ENCODE measurements around the gene DDO. TPM values are rescaled to one million over a fixed set of nuclear protein-coding genes. Genes with fewer than 3 reads are reported as not detected.

DDO gene, protein sequence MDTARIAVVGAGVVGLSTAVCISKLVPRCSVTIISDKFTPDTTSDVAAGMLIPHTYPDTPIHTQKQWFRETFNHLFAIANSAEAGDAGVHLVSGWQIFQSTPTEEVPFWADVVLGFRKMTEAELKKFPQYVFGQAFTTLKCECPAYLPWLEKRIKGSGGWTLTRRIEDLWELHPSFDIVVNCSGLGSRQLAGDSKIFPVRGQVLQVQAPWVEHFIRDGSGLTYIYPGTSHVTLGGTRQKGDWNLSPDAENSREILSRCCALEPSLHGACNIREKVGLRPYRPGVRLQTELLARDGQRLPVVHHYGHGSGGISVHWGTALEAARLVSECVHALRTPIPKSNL
- 0.03 to 0.20 TPM (median 0.10 TPM) in 3 of 5 replicates, not detected in the others for total RNA-seq (2022; extraction: Qiagen RNA extraction; ENCODE audit: low read depth)

DNA sequence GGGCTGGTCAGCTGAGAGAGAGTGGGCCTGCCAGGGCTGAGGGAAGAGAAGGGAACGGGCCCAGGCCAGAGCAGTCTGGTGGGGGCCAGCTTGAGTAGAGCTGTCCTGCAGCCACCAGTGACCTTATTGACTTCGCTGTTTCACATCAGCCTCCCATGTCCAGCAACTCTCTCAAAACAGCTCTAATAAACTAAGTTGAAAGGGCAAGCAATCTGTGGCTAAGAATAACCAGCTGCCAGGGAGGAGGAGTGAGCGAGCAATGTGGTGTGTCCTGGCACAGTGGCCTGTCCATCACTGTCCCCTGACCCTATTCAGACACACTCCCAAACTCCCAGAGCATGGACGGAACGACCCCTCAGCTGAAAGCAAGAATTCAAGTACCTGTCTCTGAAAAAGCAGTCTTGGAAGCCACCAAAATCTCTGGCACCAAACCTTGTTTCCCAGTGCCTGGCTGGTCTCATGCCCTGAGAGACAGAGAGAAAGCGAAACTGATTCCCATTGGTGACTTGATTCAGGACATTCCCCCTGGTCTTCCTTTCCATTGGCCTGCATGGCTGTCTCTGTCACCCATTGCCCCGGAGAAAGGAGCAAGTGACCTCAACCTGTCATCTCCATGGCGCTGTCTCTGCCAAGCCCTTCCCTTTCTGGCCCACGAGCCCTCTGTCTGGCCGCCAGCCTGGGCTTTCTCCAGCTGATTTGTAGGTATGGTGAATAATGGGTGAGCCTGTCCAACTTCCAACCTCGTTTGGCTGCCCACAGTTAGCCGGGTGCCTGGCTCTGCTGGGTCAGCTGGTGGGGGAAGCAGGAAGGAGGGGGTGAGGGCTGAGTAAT is at the start of gene DDO:
DDO (minus strand) TSS at position 490 of the 831 bp plus-strand sequence. CDS start 2,113 bp downstream, outside the sequence.

DNA sequence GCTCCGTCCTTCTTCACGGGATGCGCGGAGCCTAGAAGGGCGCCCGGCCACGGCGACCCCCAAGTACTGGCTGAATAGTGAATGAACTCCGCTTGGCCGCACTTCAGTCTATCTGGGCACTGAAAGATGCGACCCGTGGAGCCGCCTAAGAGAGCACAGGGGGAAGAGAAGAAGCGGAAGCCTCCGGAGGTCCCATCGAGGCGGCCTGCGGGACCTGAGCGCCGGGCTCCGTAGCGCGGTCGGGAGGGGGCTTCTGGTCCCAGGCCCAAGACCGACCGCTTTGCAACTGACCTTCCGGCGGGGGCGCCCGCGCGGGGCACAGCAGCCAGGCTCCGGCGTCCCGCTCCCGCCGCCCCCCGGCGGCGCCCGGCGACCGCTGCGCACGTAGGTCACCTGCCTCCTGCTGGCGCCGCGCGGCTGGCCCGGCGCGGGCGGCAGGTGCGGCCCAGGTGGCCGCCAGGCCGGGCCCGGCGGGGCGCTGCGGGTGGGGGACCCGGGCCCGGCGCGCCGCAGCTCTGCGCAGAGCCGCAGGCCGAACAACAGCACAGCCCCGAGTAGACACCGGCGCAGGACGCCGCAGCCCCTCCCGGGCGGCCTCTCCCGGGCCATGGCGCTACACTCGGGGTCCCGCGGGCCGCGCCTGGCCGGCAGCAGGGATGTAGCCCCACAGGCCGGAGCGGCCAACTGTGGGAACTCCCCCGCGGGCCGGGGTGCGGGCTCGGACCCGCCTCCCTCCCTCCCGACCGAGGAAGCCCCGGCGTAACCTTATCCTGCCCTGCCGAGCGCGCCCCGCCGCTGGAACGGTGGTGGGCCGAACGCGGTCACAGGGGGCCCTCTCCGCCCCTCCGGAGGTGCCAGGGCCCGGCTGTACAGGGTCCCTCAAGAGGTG is 57.5 kb downstream of the DDO start, which contains the start of gene METTL24:
METTL24 (minus strand) TSS at position 686 of the 889 bp plus-strand sequence; CDS start at position 609, 77 bp downstream.

Other genes starting within 250 kb of the DDO start
- gene WASF1, start 235.9 kb downstream of the DDO start, total RNA-seq (2022; extraction: Qiagen RNA extraction; ENCODE audit: low read depth) = 11.0 to 14.6 TPM (median 12.3 TPM) in 5 replicates
- gene CDC40, start 235.1 kb downstream of the DDO start, total RNA-seq (2022; extraction: Qiagen RNA extraction; ENCODE audit: low read depth) = 8.1 to 11.5 TPM (median 9.3 TPM) in 5 replicates
- gene METTL24, start 57.2 kb downstream of the DDO start, total RNA-seq (2022; extraction: Qiagen RNA extraction; ENCODE audit: low read depth) = not detected in 5 replicates
- not detected in 5 replicates for gene SLC22A16, start 61.0 kb upstream of the DDO start, total RNA-seq (2022; extraction: Qiagen RNA extraction; ENCODE audit: low read depth)